Amniotic epithelial cell (primary cell): ENCODE measurements around the gene ESYT3.
"Not testable (repeated sequence)": the region's sequence is repeated elsewhere in the genome, so short reads cannot be mapped to it uniquely, and the experiment has no call there.

Experiments
- DNase-seq: peaks from one replicate; pipeline ENCODE4 v3.0.0-alpha.2; 2010; ENCODE audit warnings: low read depth

Gene ESYT3

GRCh38 chr3:138495638-138496037 is 61.2 kb downstream of the ESYT3 start:
- DNase-seq, result not testable (repeated sequence)

- no peak for DNase-seq
Measured at GRCh38 chr3:138496436-138496835, 62.0 kb downstream of the ESYT3 start.

- no peak for DNase-seq
Measured at GRCh38 chr3:138497021-138497420, 62.6 kb downstream of the ESYT3 start.

- DNase-seq, result peak; percentile 11
Measured at GRCh38 chr3:138497851-138498250, 63.4 kb downstream of the ESYT3 start.

GRCh38 chr3:138498991-138499390 is 64.6 kb downstream of the ESYT3 start:
- DNase-seq, result no peak

- no peak for DNase-seq
Measured at GRCh38 chr3:138507524-138507923, 73.1 kb downstream of the ESYT3 start.

GRCh38 chr3:138509586-138509985 is 75.2 kb downstream of the ESYT3 start:
- DNase-seq, result peak; percentile 21

- DNase-seq, result no peak
Measured at GRCh38 chr3:138511945-138512344, 77.5 kb downstream of the ESYT3 start.

- DNase-seq, result no peak
Measured at GRCh38 chr3:138513090-138513843, 78.9 kb downstream of the ESYT3 start.

GRCh38 chr3:138521445-138521844 is 87.0 kb downstream of the ESYT3 start:
- not testable (repeated sequence) for DNase-seq
